SIG-M5 treated with dmso at 0.1 percent for 504 hours (cell line): ENCODE results near the gene CELF6.
A peak's percentile ranks its signal among the peaks of the same experiment; 100 is the strongest.

ENCODE experiments used
- DNase-seq: peaks from one replicate; lab custom pipeline; 2025; ENCODE audit not compliant: unreplicated experiment; lab: John Stamatoyannopoulos, UW

Gene CELF6

GRCh38 chr15:72272213-72272996, 47.6 kb downstream of the CELF6 start, which contains the start of gene PARP6:
Gene PARP6, minus strand, starts transcription at chr15:72272554. Its CDS starts 5,077 bp downstream, at chr15:72267477.
- DNase-seq, result peak; percentile 98

GRCh38 chr15:72271895-72272212, 48.1 kb downstream of the CELF6 start:
- no peak for DNase-seq

GRCh38 chr15:72271221-72271620, 48.7 kb downstream of the CELF6 start:
- no peak for DNase-seq

GRCh38 chr15:72269739-72270138, 50.2 kb downstream of the CELF6 start:
- DNase-seq, result no peak

- no peak for DNase-seq
Observed at GRCh38 chr15:72265031-72265430, 54.9 kb downstream of the CELF6 start.

GRCh38 chr15:72252663-72253299, 67.2 kb downstream of the CELF6 start:
- DNase-seq, result no peak

GRCh38 chr15:72249142-72249810, 70.7 kb downstream of the CELF6 start:
- DNase-seq, result peak; percentile 2

- no peak for DNase-seq
Observed at GRCh38 chr15:72248514-72248913, 71.4 kb downstream of the CELF6 start.

- no peak for DNase-seq
Observed at GRCh38 chr15:72242775-72243370, 77.1 kb downstream of the CELF6 start.

GRCh38 chr15:72239652-72240051, 80.3 kb downstream of the CELF6 start:
- no peak for DNase-seq

GRCh38 chr15:72238586-72238985, 81.4 kb downstream of the CELF6 start:
- DNase-seq, result no peak

- no peak for DNase-seq
Observed at GRCh38 chr15:72237853-72238224, 82.1 kb downstream of the CELF6 start.

- peak; percentile 94 for DNase-seq
Observed at GRCh38 chr15:72237029-72237852, 82.7 kb downstream of the CELF6 start.

GRCh38 chr15:72236381-72237003, 83.5 kb downstream of the CELF6 start:
- no peak for DNase-seq

GRCh38 chr15:72235298-72235697, 84.7 kb downstream of the CELF6 start:
- no peak for DNase-seq
